HG03521 (cell line): Measurements from ENCODE around the gene ADGRF4.

Experiments used
- ATAC-seq: cut with Tn5 transposase; IDR thresholded peaks from one replicate; pipeline ENCODE4 v1.9.1; 2021; ENCODE audit warnings: mild to moderate bottlenecking, moderate library complexity; ENCODE audit not compliant: unreplicated experiment

The ADGRF4 gene, protein sequence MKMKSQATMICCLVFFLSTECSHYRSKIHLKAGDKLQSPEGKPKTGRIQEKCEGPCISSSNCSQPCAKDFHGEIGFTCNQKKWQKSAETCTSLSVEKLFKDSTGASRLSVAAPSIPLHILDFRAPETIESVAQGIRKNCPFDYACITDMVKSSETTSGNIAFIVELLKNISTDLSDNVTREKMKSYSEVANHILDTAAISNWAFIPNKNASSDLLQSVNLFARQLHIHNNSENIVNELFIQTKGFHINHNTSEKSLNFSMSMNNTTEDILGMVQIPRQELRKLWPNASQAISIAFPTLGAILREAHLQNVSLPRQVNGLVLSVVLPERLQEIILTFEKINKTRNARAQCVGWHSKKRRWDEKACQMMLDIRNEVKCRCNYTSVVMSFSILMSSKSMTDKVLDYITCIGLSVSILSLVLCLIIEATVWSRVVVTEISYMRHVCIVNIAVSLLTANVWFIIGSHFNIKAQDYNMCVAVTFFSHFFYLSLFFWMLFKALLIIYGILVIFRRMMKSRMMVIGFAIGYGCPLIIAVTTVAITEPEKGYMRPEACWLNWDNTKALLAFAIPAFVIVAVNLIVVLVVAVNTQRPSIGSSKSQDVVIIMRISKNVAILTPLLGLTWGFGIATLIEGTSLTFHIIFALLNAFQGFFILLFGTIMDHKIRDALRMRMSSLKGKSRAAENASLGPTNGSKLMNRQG

GRCh38 chr6:47698342-47698787, at the start of gene ADGRF4:
ADGRF4 (plus strand) TSS chr6:47698580; CDS start chr6:47707246, 8,666 bp downstream.
- no peak for ATAC-seq

DNA sequence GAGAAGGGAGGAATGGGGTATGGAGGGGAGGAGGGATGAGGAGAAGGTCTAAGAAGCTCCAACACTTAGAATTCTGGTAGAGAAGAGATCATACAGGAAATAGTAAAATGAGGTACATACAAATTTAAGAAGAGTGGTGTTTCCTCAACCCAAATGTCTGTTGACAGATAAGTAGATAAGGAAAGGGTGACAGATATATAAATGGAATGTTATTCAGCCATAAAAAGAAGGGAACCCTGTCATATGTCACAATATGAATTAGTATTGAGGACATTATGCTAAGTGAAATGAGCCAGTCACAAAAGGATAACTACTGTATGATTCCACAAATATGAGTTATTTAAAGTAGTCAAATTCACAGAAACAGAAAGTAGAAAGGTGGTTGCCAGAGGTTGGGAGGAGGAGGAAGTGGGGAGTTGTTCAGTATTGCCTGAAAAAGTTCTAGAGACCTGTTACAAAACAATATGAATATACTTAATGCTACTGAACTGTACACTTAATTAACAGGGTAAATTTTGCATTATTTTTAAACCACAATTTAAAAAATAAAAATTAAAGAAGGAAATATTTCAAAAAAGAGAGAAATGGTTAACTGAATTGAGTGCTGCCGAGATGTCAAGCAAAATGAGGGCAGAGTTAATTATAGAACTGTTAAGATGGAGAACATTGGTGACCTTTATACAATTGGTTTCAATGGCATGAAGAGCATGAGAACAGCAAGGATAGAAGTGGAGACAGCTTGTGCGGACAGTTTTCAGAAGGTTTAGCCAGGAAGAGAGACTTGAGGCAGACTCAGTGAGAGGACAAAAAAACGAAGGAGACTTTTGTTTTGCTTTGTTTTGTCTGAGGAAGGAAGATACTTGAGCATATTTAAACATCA, 47.6 kb upstream of the ADGRF4 start:
- no peak for ATAC-seq

- no peak for ATAC-seq
Observed at GRCh38 chr6:47651505-47651944, 46.9 kb upstream of the ADGRF4 start.

- no peak for ATAC-seq
Observed at GRCh38 chr6:47653706-47654105, 44.7 kb upstream of the ADGRF4 start.

DNA sequence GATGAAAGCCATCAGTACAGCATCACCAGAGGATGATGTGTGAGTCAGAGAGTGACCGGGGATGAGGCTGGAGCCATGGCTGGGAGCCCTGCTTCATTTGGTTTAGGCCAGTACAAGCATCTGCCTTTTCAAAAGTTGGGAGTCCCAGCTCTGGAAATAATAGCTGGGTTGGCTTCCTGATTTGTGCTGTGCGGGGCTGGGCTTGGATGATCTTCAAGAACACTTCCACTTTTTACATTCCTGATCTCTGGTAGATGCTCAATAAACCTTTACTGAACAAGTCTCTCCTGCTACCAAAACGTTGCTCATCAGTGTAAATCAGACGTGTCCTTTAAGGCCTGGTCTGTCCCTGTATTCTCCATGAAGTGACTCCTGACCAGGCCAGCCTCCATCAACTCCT, 44.1 kb upstream of the ADGRF4 start:
- ATAC-seq, result no peak

DNA sequence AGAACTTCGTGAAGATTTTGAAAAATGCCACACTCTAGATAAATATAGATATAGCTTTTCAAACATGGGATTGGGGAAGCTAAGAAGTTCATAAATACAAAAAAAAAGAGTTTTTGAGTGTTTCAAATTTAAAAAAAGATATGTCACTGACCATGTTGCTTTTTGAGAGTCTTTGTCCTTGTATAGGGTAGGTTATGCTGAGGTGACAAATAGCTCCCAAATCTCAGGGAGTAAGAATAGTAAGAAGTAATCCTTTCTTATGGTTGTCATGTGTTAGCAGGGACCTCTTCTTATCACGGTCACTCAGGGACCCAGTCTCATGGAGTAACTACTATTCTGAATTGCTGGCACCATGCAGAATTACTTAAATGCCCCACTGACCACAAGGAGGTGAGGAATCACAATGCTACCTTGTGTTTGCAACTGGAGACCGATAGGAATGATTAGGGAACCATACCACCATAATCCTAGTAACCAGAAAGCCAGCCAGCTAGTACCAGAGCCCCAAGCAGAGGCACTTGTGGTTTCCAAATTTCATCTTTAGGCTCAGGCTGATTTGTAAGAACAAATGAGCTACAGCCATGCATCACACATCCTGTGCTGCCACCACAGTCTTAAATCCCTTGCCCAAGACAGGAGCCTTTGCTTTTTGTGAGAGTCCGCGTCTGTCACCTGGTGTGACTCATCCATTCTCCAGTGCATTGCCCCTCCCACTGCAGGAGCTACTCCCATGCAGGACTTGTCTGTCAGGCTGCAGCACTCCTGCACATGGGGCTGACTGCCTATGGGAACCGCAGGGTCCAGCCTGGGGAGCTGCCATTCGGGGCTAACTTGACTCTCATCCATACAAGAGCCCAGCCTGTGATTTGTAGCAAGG, 42.4 kb upstream of the ADGRF4 start:
- no peak for ATAC-seq

DNA sequence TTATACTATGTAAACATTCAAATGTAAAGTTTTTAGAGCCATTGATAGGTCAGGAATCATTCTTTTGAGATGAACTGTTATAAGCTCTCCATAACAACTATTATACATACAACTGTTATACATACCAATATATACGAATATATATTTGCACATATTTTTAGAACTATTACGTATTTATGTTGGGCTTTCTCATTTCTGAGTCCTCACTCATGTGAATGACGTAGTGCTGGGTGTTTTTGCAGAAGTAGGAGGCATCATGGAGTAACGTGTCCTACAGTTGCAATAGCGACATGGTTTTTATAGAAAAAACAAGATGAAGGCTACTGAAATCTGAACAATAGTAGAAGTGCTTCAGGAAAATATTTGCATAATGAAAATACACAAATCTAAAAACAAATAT, 36.4 kb upstream of the ADGRF4 start:
- ATAC-seq, result no peak

DNA sequence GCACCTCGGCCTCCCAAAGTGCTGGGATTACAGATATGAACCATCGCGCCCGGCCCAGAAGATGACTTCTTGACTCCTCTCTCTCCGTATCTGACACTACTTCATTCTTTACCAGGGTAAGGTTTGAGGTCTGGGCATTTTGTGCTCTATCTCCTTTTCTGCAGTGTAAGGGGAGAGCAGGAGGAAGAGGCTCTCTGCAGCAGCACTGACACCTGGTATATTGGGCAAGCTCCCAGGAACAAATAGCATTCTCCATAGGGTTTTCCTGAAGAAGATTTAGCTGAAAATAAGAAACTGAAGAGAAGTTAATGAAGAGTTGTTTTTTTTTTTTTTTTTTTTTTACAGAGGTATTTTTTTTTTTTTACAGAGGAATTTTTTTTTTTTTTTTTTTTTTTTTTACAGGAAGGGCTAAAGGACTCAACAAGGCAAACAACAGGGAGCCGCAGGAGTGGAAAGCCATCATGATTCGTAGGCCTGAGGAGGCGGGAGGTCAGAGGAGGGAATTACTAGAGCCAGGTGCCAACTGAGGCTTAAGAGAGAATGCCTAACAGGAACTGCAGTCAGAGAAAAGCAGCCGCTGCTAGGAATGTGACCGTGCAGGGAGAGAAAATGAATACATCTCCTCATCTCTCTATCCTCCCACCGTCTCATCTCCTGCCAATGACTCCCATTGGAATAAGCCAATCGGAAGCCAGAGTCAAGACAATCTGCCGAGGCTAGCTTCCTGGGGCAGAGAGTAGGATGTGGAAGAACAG, 34.7 kb upstream of the ADGRF4 start:
- ATAC-seq, result no peak

DNA sequence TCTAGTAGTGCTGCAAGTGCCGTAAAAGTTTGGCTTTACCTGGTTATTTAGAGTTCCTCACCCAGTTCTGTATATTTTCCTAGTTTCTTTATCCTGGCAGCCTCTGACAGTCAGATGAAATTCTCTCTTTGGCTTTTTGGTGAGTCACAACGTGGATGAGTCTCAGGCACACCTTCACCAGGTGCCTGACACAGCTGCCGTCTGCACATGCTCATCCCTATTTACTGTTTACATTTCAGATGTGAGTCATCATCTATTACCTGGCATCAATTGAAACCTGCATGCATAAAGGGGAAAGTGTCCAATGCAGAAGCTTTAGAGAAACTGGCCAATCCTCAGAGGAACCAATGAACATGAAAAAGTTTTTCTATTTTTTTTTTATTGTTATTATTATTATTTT, 33.3 kb upstream of the ADGRF4 start:
- ATAC-seq, result no peak

GRCh38 chr6:47669684-47670513, 28.5 kb upstream of the ADGRF4 start:
- ATAC-seq, result no peak

GRCh38 chr6:47670851-47671250, 27.5 kb upstream of the ADGRF4 start:
- ATAC-seq, result no peak

DNA sequence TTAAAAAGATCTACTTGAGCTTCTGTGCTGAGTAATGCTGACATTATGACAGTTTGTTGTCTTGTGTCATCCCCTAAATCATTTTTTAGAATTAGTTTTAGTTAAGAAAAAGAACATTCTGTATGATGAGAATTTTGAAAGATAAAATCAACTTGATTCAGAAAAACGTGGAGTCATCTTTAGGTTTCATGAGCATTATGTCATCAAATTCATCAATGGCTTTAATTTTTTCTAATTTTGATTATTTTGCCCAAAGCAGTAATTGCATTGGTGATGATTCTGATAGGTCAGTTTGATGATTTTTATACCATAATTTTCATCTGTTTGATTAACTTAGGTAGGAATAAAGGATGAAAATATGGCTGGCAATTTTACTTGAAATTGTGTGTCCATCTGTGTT, 26.6 kb upstream of the ADGRF4 start:
- no peak for ATAC-seq

- ATAC-seq, result no peak
Observed at GRCh38 chr6:47672816-47673215, 25.6 kb upstream of the ADGRF4 start.

GRCh38 chr6:47674673-47675072, 23.7 kb upstream of the ADGRF4 start:
- no peak for ATAC-seq

- ATAC-seq, result no peak
Observed at GRCh38 chr6:47677381-47678100, 20.8 kb upstream of the ADGRF4 start.

- ATAC-seq, result no peak
Observed at GRCh38 chr6:47678739-47679138, 19.6 kb upstream of the ADGRF4 start.

DNA sequence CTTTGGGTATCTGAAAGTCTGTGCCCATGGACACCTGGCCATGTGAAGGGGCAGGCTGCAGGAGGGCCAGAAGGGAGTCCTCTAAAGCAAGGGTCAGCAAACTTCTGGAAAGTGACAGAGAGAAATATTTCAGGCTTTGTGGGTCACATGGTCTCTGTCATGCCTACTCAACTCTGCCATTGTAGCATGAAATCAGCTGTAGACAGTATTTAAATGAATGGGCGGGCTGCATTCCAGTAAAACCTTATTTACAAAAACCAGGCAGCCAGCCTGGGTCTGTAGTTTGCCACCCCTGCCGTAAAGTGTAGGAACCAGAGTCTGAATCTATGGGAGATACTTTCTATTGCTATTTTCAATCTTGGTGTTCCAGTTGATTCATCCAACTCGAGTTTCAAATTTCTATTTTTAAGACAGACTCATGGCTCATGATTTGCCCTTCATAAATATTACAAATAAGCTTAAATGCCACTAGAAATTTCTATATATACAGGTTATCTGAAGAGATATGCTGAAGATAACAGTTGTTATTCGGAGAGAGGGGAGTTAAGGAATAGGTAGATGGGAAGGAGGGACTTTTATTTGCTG, 19.0 kb upstream of the ADGRF4 start:
- no peak for ATAC-seq

DNA sequence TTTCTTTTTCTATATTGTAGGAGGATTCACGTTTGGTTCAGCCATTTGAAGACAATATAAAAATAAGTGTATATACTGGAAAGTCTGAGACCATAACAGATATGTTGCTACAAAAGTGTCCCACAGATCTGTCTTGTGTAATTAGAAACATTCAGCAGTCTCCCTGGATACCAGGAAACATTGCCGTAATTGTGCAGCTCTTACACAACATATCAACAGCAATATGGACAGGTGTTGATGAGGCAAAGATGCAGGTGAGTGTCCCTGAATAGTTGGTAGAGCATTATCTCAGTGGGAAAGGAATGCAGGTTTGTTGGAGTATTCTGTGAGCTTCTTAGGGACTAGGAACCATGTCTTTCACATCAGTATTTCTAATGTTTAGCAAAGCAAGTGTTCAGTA, 18.3 kb upstream of the ADGRF4 start:
- no peak for ATAC-seq
